Left renal pelvis (tissue), 4 donors: ENCODE results near the gene MIPOL1. TPM values are rescaled to one million over a fixed set of nuclear protein-coding genes. Genes with fewer than 3 reads are reported as not detected.
"Not testable (repeated sequence)": the region's sequence is repeated elsewhere in the genome, so short reads cannot be mapped to it uniquely, and the experiment has no call there.

Source experiments
- DNase-seq, 4 donors: peaks; one replicate each; pipeline ENCODE4 v3.0.0-alpha.2; 2013; ENCODE audit warnings: low read depth in 4 of 4, low spot score in 3 of 4
- polyA plus RNA-seq, 4 donors: library from polyadenylated mRNA; unstranded; fragments of 120-200 nt; gene quantifications; one replicate each; pipeline ENCODE4 v1.2.1, GENCODE V29; 2013; ENCODE audit not compliant: insufficient read length in 4 of 4

The MIPOL1 gene
- polyA plus RNA-seq, 4 donors = 6.3 to 14.2 (median 12.2) TPM

- DNase-seq = no peak
These were observed 239.8 kb downstream of the MIPOL1 start for GRCh38 chr14:37437490-37437889.

- no peak for DNase-seq
These were observed 240.7 kb downstream of the MIPOL1 start for GRCh38 chr14:37438444-37438843.

GRCh38 chr14:37443461-37443860 lies 245.7 kb downstream of the MIPOL1 start:
- no peak for DNase-seq

DNA sequence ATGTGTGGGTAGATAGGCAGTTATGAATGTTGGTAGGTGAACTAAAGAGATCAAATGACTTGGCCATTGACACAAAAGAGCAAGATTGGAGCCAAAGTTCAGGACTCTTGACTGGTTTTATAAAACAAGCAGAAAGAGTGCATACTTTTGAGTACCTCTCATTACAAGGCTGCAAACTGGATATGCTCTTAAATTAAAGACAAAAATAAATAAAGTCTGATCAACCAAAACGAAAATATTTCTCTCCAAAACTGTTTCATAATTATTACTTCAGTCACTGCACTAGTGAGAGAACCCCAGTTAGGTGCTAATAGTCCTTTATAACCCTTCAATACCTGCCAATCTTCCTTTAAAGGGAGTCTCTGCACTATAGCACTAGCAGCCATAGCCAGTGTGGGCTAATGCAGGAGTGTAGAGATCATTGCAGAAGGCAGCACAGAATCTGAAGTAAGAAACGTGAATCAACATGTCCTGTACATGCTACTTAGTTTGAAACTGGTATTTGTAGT lies 250.2 kb downstream of the MIPOL1 start:
- no peak for DNase-seq

DNA sequence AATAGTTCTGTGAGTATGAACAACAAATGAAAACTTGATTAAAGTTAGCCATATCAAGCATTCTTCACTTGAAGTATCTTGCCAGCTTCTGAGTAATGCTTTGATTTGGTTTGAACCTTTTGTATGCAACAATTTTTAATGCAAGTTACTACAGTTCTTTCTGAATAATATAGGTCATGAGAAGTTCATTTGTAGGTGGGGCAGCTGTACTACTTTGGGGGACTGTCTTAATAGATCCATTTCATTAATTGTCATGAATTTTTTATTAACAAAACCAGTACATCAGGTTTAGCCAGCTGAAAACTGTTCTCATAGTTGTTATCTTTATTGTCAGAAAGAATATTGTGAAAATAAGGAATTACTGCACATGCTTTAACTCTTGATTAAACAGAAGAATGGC lies 254.6 kb downstream of the MIPOL1 start:
- DNase-seq = no peak

- no peak for DNase-seq
These were observed 256.2 kb downstream of the MIPOL1 start for GRCh38 chr14:37453985-37454384.

DNA sequence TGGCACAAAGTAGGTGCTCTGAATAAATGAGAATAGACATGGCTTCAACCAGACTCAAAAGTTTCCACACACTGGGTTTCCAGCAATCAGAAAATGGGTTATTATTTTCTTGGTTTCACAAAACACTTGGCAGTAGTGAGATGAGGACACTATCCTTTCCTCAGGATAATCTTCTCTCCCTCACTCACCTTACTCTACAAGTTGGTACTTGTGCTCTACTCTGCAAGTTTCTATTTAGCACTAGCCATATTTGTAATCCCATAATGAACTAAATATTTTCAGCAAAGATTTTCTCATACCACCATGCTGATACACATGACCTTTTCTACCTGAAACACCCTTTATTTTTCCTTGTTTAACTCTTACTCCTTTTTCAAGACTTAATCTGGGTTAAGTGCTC lies 259.6 kb downstream of the MIPOL1 start:
- DNase-seq = no peak

DNA sequence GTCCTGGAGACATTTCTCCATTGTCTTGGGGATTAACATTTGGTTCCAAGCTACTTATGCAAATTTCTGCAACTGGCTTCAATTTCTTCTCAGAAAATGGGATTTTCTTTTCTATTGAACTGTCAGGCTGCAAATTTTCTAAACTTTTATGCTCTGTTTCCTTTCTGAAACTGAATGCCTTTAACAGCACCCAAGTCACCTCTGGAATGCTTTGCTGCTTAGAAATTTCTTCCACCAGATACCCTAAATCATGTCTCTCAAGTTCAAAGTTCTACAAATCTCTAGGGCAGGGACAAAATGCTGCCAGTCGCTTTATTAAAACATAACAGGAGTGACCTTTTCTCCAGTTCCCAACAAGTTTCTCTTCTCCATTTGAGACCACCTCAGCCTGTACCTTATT lies 264.7 kb downstream of the MIPOL1 start:
- not testable (repeated sequence) for DNase-seq

- no peak for DNase-seq
These were observed 266.6 kb downstream of the MIPOL1 start for GRCh38 chr14:37464192-37464858.

GRCh38 chr14:37466003-37466622 lies 268.4 kb downstream of the MIPOL1 start:
- no peak for DNase-seq

DNA sequence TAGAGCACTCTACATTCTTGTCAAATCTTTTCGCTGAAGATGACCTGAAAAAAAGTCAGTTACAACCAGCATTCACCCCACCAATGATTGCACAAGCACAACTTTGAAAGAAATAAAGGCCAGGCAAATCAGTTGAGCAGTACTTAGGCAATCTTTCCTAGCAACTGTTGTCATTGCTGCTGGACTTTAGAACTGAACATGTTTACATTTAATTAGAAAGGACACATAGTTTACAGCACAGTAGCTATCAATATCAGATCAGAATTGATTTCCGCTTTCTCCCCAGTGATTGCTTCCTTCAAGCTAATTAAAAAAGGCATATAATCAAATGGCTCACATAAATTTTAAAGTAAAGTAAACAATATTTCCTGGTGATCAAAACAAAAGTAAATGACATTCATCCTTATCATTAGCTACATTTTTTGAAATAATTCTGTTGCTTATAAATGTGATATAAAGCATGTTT lies 268.9 kb downstream of the MIPOL1 start:
- DNase-seq = no peak

- DNase-seq = no peak
These were observed 271.9 kb downstream of the MIPOL1 start for GRCh38 chr14:37469650-37470049.

- no peak for DNase-seq
These were observed 272.5 kb downstream of the MIPOL1 start for GRCh38 chr14:37470251-37470650.

DNA sequence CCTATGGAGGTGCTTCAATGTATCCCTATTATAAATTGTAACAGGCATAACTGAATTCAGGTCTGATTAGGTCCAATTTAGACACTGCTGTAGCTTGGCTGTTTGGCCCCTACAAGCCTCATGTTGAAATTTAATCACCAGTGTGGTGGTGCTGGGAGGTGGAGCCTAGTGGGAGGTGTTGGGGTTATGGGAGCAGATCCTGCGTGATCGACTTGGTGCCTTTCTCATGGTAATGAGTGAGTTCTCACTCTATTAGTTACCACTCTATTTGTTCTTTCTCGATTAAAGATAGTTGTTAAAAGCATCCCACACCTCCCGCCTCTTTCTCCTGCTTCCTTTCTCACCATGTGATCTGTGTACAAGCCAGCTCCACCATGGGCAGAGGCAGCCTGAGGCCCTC lies 275.2 kb downstream of the MIPOL1 start:
- DNase-seq = no peak

GRCh38 chr14:37474191-37474590 lies 276.5 kb downstream of the MIPOL1 start:
- DNase-seq = no peak

DNA sequence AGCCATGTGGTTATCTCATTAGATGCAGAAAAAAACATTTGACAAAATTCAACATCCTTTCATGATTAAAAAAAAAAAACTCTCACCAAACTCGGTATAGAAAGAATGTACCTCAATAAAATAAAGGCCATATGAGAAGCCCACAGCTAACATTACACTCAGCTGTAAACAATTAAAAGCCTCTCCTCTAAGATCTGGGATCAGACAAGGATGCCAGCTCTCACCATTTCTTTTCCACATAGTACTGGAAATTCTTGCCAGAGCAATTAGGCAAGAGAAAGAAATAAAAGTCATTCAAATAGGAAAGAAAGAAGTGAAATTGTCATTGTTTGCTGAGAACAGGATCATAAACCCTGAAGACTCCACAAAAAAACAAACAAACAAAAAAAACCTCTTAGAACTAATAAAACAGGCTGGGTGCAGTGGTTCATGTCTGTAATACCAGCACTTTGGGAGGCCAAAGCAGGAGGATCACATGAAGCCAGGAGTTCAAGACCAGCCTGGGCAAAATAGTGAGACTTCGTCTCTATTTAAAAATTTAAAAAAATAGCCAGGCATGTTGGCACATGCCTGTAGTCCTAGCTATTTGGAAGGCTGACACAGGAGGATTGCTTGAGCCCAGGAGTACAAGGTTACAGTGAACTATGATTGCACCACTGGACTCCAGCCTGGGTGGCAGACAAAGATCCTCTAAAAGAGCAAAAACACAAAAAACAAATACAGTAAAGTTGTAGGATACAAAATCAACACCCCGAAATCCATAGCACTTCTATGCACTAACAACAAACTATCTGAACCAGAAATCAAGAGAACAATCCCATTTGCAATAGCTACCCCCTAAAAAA lies 282.9 kb downstream of the MIPOL1 start:
- DNase-seq = no peak

GRCh38 chr14:37482428-37482827 lies 284.7 kb downstream of the MIPOL1 start:
- DNase-seq = no peak

DNA sequence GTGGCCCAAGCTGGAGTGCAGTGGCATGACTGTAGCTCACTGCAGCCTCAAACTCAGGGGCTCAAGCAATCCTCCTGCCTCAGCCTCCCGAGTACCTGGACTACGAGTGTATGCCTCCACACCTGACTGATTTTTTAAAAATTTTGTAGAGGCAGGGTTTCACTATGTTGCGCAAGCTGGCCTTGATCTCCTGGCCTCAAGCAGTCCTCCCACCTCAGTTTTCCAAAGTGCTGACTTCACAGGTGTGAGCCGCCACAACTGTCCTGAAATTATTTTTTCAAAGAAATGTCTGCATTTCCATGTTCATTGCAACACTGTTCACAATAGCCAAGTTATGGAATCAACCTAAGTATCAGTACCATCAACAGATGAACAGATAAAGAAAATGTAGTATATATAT lies 285.9 kb downstream of the MIPOL1 start:
- no peak for DNase-seq

GRCh38 chr14:37490607-37491006 lies 292.9 kb downstream of the MIPOL1 start:
- no peak for DNase-seq

DNA sequence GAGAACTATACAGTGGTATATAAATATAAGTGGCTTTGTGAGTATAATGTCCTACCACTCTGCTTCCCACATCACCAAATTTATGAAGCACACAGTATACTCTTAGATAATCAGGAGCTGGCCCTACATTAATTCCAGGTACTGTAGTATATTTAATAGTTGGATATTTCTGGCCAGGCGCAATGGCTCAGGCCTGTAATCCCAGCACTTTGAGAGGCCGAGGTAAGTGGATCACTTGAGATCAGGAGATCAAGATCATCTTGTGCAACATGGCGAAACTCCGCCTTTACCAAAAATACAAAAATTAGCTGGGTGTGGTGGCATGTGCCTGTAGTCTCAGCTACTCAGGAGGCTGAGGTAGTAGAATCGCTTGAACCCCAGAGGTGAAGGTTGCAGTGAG lies 293.3 kb downstream of the MIPOL1 start:
- DNase-seq = no peak

GRCh38 chr14:37493606-37494005 lies 295.9 kb downstream of the MIPOL1 start:
- no peak for DNase-seq
